Activated CD8-positive, alpha-beta T cell treated with anti-CD3 and anti-CD28 coated beads for 36 hours (primary cell): Measurements from ENCODE around the gene LCAT. TPM values are rescaled to one million over a fixed set of nuclear protein-coding genes. Genes with fewer than 3 reads are reported as not detected.

Source experiments
- ATAC-seq: fragments of 200-7000 bp; cut with Tn5 transposase; one replicate; pipeline ENCODE4 v1.10.0; 2021; ENCODE audit warnings: mild to moderate bottlenecking, moderate library complexity
- CTCF ChIA-PET: fragments of 350-600 bp; sonication (Branson Sonifier 250); formaldehyde crosslinking; loops from one replicate; lab custom pipeline; 2021; ENCODE audit warnings: antibody characterized with exemption; lab: Charles Lee
- POLR2A ChIA-PET: fragments of 350-600 bp; sonication (Branson Sonifier 250); formaldehyde crosslinking; loops from one replicate; lab custom pipeline; 2021; ENCODE audit warnings: antibody characterized with exemption; lab: Charles Lee
- DNase-seq: peaks from one replicate; pipeline ENCODE4 v3.0.0-alpha.2; 2020
- H3K27ac Mint-ChIP-seq: one replicate; pipeline ENCODE4 v1.8.0; 2021; ENCODE audit warnings: mild to moderate bottlenecking, mixed read lengths
- H3K27me3 Mint-ChIP-seq: one replicate; pipeline ENCODE4 v1.8.0; 2021; ENCODE audit warnings: mixed read lengths
- H3K36me3 Mint-ChIP-seq: one replicate; pipeline ENCODE4 v1.8.0; 2021; ENCODE audit warnings: low read depth, mixed read lengths
- H3K4me1 Mint-ChIP-seq: one replicate; pipeline ENCODE4 v1.8.0; 2021; ENCODE audit warnings: low read depth, mixed read lengths
- H3K4me3 Mint-ChIP-seq: one replicate; pipeline ENCODE4 v1.8.0; 2021; ENCODE audit warnings: mild to moderate bottlenecking, moderate library complexity, mixed read lengths
- H3K9me3 Mint-ChIP-seq: one replicate; pipeline ENCODE4 v1.8.0; 2021; ENCODE audit warnings: mixed read lengths
- CTCF ChIP-seq: fragments of 200-600 bp; IDR thresholded peaks from one replicate; pipeline ENCODE4 v1.8.0; 2022; ENCODE audit warnings: antibody characterized with exemption, mild to moderate bottlenecking
- intact Hi-C: fragments of 100-400 bp; cut with micrococcal nuclease; formaldehyde crosslinking; loops from one replicate; pipeline ENCODE4 v1.10.0; 2022
- total RNA-seq, 2 experiments: library from RNA; stranded (reverse); gene quantifications; one replicate each; pipeline ENCODE4 v1.2.3, GENCODE V29; 2021

Gene LCAT
- total RNA-seq, 2 experiments from 2014 or later: 10.6 to 14.3 TPM

- ATAC-seq: no peak
- no peak for TF ChIP-seq CTCF
- no peaks in the 10 kb centered on the region for H3K27me3 Mint-ChIP-seq
- intact Hi-C loops: no loop called here
- ChIA-PET CTCF (interaction anchor here (0.7 to 4.8 kb wide), 7 partner anchors 13 to 168 kb away, joined by 3 to 31 read pairs (median 5); partner anchors contain the start of gene NRN1L), POLR2A (interaction anchor here (1.3 to 1.5 kb wide), 3 partner anchors 9 to 39 kb away, joined by 3 to 7 read pairs (median 4); partner anchors contain the start of gene PSMB10)
- H3K4me3 Mint-ChIP-seq: no peak overlapping the region
- no peak for DNase-seq
- H3K4me1 Mint-ChIP-seq: peaks cover 31% of the 10 kb centered on the region
- H3K36me3 Mint-ChIP-seq: no peaks in the 10 kb centered on the region
- H3K9me3 Mint-ChIP-seq: no peaks in the 10 kb centered on the region
- no peak overlapping the region for H3K27ac Mint-ChIP-seq
These were observed 46.7 kb downstream of the LCAT start for GRCh38 chr16:67897231-67897630.

- H3K27me3 Mint-ChIP-seq: no peaks in the 10 kb centered on the region
- TF ChIP-seq CTCF: no peak
- CTCF ChIA-PET: interaction anchor here (0.9 to 4.9 kb wide), 8 partner anchors 10 to 373 kb away, joined by 3 to 30 read pairs (median 6); partner anchors contain the start of genes CTRL, NRN1L and PSMB10
- peak overlapping the region; percentile 97 for H3K4me3 Mint-ChIP-seq
- intact Hi-C loops: no loop called here
- H3K4me1 Mint-ChIP-seq: peaks cover 26% of the 10 kb centered on the region
- peak overlapping the region; percentile 95 for H3K27ac Mint-ChIP-seq
- POLR2A ChIA-PET: interaction anchor here (0.5 to 2.1 kb wide), 11 partner anchors 19 to 331 kb away, joined by 3 to 8 read pairs (median 3); partner anchors contain the start of genes EDC4 and PSMB10
- no peaks in the 10 kb centered on the region for H3K36me3 Mint-ChIP-seq
- DNase-seq: peak; percentile 29
- ATAC-seq: no peak
- no peaks in the 10 kb centered on the region for H3K9me3 Mint-ChIP-seq
These were observed 50.0 kb downstream of the LCAT start for GRCh38 chr16:67893743-67894399.

GRCh38 chr16:67892899-67893742 lies 50.8 kb downstream of the LCAT start, which contains the start of gene PSKH1:
PSKH1 (plus strand) TSS chr16:67893254; CDS start chr16:67908750, 15,496 bp downstream.
- intact Hi-C loops: no loop called here
- Mint-ChIP-seq H3K4me1 (peaks cover 26% of the 10 kb centered on the region), H3K9me3 (no peaks in the 10 kb centered on the region), H3K27ac (peak within 1 kb of the TSS; percentile 95), H3K27me3 (no peaks in the 10 kb centered on the region), H3K36me3 (no peaks in the 10 kb centered on the region), H3K4me3 (peak within 1 kb of the TSS; percentile 97)
- ChIA-PET POLR2A (interaction anchor here (0.5 to 2.1 kb wide), 12 partner anchors 9 to 112 kb away, joined by 3 to 8 read pairs (median 4); partner anchors contain the start of genes CTRL, EDC4, NRN1L and PSMB10), CTCF (interaction anchor here (0.6 to 4.9 kb wide), 11 partner anchors 9 to 372 kb away, joined by 3 to 30 read pairs (median 5); partner anchors contain the start of genes CTRL, NRN1L and PSMB10)
- DNase-seq: peak; percentile 97
- peak; percentile 100 for ATAC-seq
- no peak for TF ChIP-seq CTCF

- intact Hi-C loops: no loop called here
- no peak for TF ChIP-seq CTCF
- no peaks in the 10 kb centered on the region for H3K9me3 Mint-ChIP-seq
- ChIA-PET POLR2A (interaction anchor here (0.7 to 2.1 kb wide), 7 partner anchors 8 to 48 kb away, joined by 3 to 8 read pairs (median 5); partner anchors contain the start of genes CTRL, NRN1L and PSMB10), CTCF (interaction anchor here (0.6 to 4.9 kb wide), 9 partner anchors 9 to 149 kb away, joined by 3 to 30 read pairs (median 5); partner anchors contain the start of genes CTRL, NRN1L and PSMB10)
- ATAC-seq (no peak), DNase-seq (no peak)
- no peaks in the 10 kb centered on the region for H3K36me3 Mint-ChIP-seq
- H3K4me1 Mint-ChIP-seq: peaks cover 24% of the 10 kb centered on the region
- H3K4me3 Mint-ChIP-seq: peak overlapping the region; percentile 79
- no peaks in the 10 kb centered on the region for H3K27me3 Mint-ChIP-seq
- peak overlapping the region; percentile 80 for H3K27ac Mint-ChIP-seq
These were observed 51.5 kb downstream of the LCAT start for GRCh38 chr16:67892375-67892774.

Other genes with a start within 250 kb of the LCAT start
- 10 to 100 TPM; 11.6 to 14.1 TPM for gene GFOD2, start 224.8 kb downstream of the LCAT start, total RNA-seq
- 10 to 100 TPM; 15.9 to 18.9 TPM for gene RANBP10, start 137.6 kb downstream of the LCAT start, total RNA-seq
- gene TSNAXIP1, start 137.2 kb downstream of the LCAT start, total RNA-seq: under 1 TPM; 0.40 to 0.47 TPM
- 10 to 100 TPM; 40.6 to 40.7 TPM for gene THAP11, start 101.8 kb downstream of the LCAT start, total RNA-seq
- gene NUTF2, start 97.2 kb downstream of the LCAT start, total RNA-seq: 100 to 1,000 TPM; 152 to 157 TPM
- gene CENPT, start 96.4 kb downstream of the LCAT start, total RNA-seq: 10 to 100 TPM; 40.4 to 42.2 TPM
- 10 to 100 TPM; 78.7 to 90.9 TPM for gene EDC4, start 71.1 kb downstream of the LCAT start, total RNA-seq
- under 1 TPM in 1 of 2 experiments, not detected in 1; 0.83 TPM for gene NRN1L, start 59.2 kb downstream of the LCAT start, total RNA-seq
- gene PSKH1, start 50.9 kb downstream of the LCAT start, total RNA-seq: 1 to 10 TPM; 8.4 to 8.5 TPM
- gene CTRL, start 12.3 kb downstream of the LCAT start, total RNA-seq: 1 to 10 TPM; 3.8 to 3.9 TPM
- gene PSMB10, start 7.3 kb downstream of the LCAT start, total RNA-seq: 100 to 1,000 TPM; 205 to 206 TPM
- 10 to 100 TPM; 32.5 to 38.0 TPM for gene SLC12A4, start 24.5 kb upstream of the LCAT start, total RNA-seq
- under 1 TPM; 0.16 to 0.25 TPM for gene DPEP3, start 36.4 kb upstream of the LCAT start, total RNA-seq
- gene DPEP2, start 55.4 kb upstream of the LCAT start, total RNA-seq: 1 to 10 TPM; 2.9 TPM
- gene DPEP2NB, start 71.8 kb upstream of the LCAT start, total RNA-seq: not detected
- gene DDX28, start 79.1 kb upstream of the LCAT start, total RNA-seq: 10 to 100 TPM; 16.6 to 17.3 TPM
- 10 to 100 TPM; 34.2 to 35.1 TPM for gene DUS2, start 79.2 kb upstream of the LCAT start, total RNA-seq
- gene NFATC3, start 141.2 kb upstream of the LCAT start, total RNA-seq: 100 to 1,000 TPM; 102 to 104 TPM